HepG2 (cell line): Measurements from ENCODE around the gene ZCCHC18. TPM values are rescaled to one million over a fixed set of nuclear protein-coding genes. Genes with fewer than 3 reads are reported as not detected.

ENCODE experiments used
- polyA plus RNA-seq, 8 experiments: library from polyadenylated mRNA; depleted of rRNA in 3 of 8; stranded (reverse) in 7 of 8; unstranded in 1 of 8; fragments of >200 nt; fragmentation: Illumina TruSeq in 4 of 8; extraction: Trizol in 4 of 8; gene quantifications; 2 replicates each; pipeline versions ENCODE4 v1.2.1 to v1.2.3, GENCODE V29; 2011 to 2016; ENCODE audit warnings: low read depth in 4 of 8, missing spikeins in 1 of 8, mixed read lengths in 1 of 8; ENCODE audit not compliant: insufficient read depth in 1 of 8
- total RNA-seq, 5 experiments: library from RNA; depleted of rRNA; stranded (reverse); fragments of >200 nt; fragmentation: Illumina TruSeq; extraction: Trizol; gene quantifications; 2 replicates each; pipeline ENCODE4 v1.2.3, GENCODE V29; 2016; ENCODE audit warnings: low read depth in 1 of 5

The ZCCHC18 gene
- total and polyA plus RNA-seq, 2 of the 13 experiments (the other 11 are each of a cell fraction or from before 2014, with no cell fraction given), result 0.18 to 0.33 TPM

Other genes with a start within 250 kb of the ZCCHC18 start
- gene TMSB15B, start 149.9 kb upstream of the ZCCHC18 start, total RNA-seq (2016; rRNA removed; fragmentation: Illumina TruSeq; extraction: Trizol), result not detected in 2 replicates
- not detected in 2 replicates for gene TMSB15B, start 149.9 kb upstream of the ZCCHC18 start, polyA plus RNA-seq (2011; rRNA removed)
- gene H2BW1, start 98.8 kb upstream of the ZCCHC18 start, total RNA-seq (2016; rRNA removed; fragmentation: Illumina TruSeq; extraction: Trizol), result not detected in 2 replicates
- gene H2BW1, start 98.8 kb upstream of the ZCCHC18 start, polyA plus RNA-seq (2011; rRNA removed), result not detected in 2 replicates
- not detected in 2 replicates for gene H2BW2, start 72.6 kb upstream of the ZCCHC18 start, total RNA-seq (2016; rRNA removed; fragmentation: Illumina TruSeq; extraction: Trizol)
- gene H2BW2, start 72.6 kb upstream of the ZCCHC18 start, polyA plus RNA-seq (2011; rRNA removed), result not detected in 2 replicates
- gene TMSB15C, start 36.3 kb upstream of the ZCCHC18 start, total RNA-seq (2016; rRNA removed; fragmentation: Illumina TruSeq; extraction: Trizol), result not detected in 2 replicates
- not detected in 2 replicates for gene TMSB15C, start 36.3 kb upstream of the ZCCHC18 start, polyA plus RNA-seq (2011; rRNA removed)
- gene SLC25A53, start 44.5 kb downstream of the ZCCHC18 start, total RNA-seq (2016; rRNA removed; fragmentation: Illumina TruSeq; extraction: Trizol), result 4.5 and 4.9 TPM in 2 replicates
- 2.3 and 3.4 TPM in 2 replicates for gene SLC25A53, start 44.5 kb downstream of the ZCCHC18 start, polyA plus RNA-seq (2011; rRNA removed)
- 18.0 and 26.9 TPM in 2 replicates for gene FAM199X, start 53.9 kb downstream of the ZCCHC18 start, total RNA-seq (2016; rRNA removed; fragmentation: Illumina TruSeq; extraction: Trizol)
- gene FAM199X, start 53.9 kb downstream of the ZCCHC18 start, polyA plus RNA-seq (2011; rRNA removed), result 4.5 and 5.1 TPM in 2 replicates
- not detected in 2 replicates for gene ESX1, start 142.4 kb downstream of the ZCCHC18 start, total RNA-seq (2016; rRNA removed; fragmentation: Illumina TruSeq; extraction: Trizol)
- not detected in 2 replicates for gene ESX1, start 142.4 kb downstream of the ZCCHC18 start, polyA plus RNA-seq (2011; rRNA removed)